K562 (cell line): ENCODE data around the gene ARHGEF4. TPM values are rescaled to one million over a fixed set of nuclear protein-coding genes. Genes with fewer than 3 reads are reported as not detected.

ENCODE experiments used
- ATAC-seq: fragments of 200-7000 bp; cut with Tn5 transposase; 3 replicates; pipeline ENCODE4 v1.9.1; 2020; ENCODE audit warnings: moderate library complexity
- BruUV-seq: library from RNA; stranded (reverse); fragments of 400-500 nt; replicated peaks from 2 replicates; lab custom pipeline; 2021; lab: Mats Ljungman, UMichigan
- CTCF ChIA-PET: fragments of 300-600 bp; formaldehyde crosslinking; extraction: SDS; loops from one replicate; lab custom pipeline; 2021; ENCODE audit warnings: low intra/inter-chr PET ratio; lab: Yijun Ruan, JAX
- POLR2A ChIA-PET: fragments of 300-600, 350-650 bp; sonication (Branson Sonifier 250); formaldehyde crosslinking; extraction: SDS; loops from one replicate; lab custom pipeline; 2021; ENCODE audit warnings: antibody characterized with exemption, inconsistent platforms; lab: Yijun Ruan, JAX
- DNase-seq, 4 experiments: peaks; one replicate each; pipeline versions ENCODE4 v3.0.0 to v3.0.0-alpha.2; 2011 to 2018; ENCODE audit warnings: low spot score in 3 of 4, mixed read lengths in 3 of 4; ENCODE audit errors: extremely low read depth in 1 of 4
- FAIRE-seq: peaks from 2 replicates; lab custom pipeline; 2011; peaks lifted over from hg19 to GRCh38; lab: Jason Lieb, UNC
- H2AFZ ChIP-seq: 2 replicates; pipeline ENCODE4 v1.6.0; 2011; ENCODE audit warnings: low read depth, low read length, control low read depth, inconsistent platforms
- H3K27ac ChIP-seq: fragments of 200-600 bp; 3 replicates; pipeline ENCODE4 v1.8.0; 2011; ENCODE audit warnings: low read depth, mild to moderate bottlenecking, control low read depth, inconsistent platforms, low read length, moderate library complexity, mixed read lengths; ENCODE audit errors: extremely low read depth
- H3K27me3 ChIP-seq, 2 experiments: fragments of 300-600 bp in 1 of 2; 2 replicates in 1 of 2; 3 replicates in 1 of 2; pipeline versions ENCODE4 v1.6.0 to v1.8.0; 2011; ENCODE audit warnings: inconsistent platforms in 2 of 2, low read length in 2 of 2, mild to moderate bottlenecking in 1 of 2, mixed read lengths in 1 of 2, moderate library complexity in 1 of 2; ENCODE audit not compliant: control insufficient read depth in 2 of 2, insufficient read depth in 2 of 2
- H3K36me3 ChIP-seq: fragments of 300-600 bp; 3 replicates; pipeline ENCODE4 v1.8.0; 2011; ENCODE audit warnings: mild to moderate bottlenecking, low read length, inconsistent platforms; ENCODE audit not compliant: control insufficient read depth, insufficient read depth
- H3K4me1 ChIP-seq, 2 experiments: fragments of 200-600 bp in 1 of 2; replicated peaks in 1 of 2; 2 replicates in 1 of 2; 3 replicates in 1 of 2; pipeline versions ENCODE4 v1.5.1 to v1.8.0; 2011; ENCODE audit warnings: inconsistent platforms in 2 of 2, low read length in 2 of 2, mild to moderate bottlenecking in 1 of 2, mixed read lengths in 1 of 2, moderate library complexity in 1 of 2; ENCODE audit not compliant: control insufficient read depth in 2 of 2, insufficient read depth in 2 of 2
- H3K4me2 ChIP-seq: 2 replicates; pipeline ENCODE4 v1.6.1; 2011; ENCODE audit warnings: low read length, control low read depth, inconsistent platforms, mixed read lengths; ENCODE audit not compliant: insufficient read depth
- H3K4me3 ChIP-seq: fragments of 200-600 bp; sonication (generic), shearing (Covaris generic); 2 replicates; pipeline ENCODE4 v1.5.1; 2016; ENCODE audit warnings: control low read depth, inconsistent platforms
- H3K79me2 ChIP-seq: fragments of 200-600 bp; 3 replicates; pipeline ENCODE4 v1.8.0; 2011; ENCODE audit warnings: low read length, inconsistent platforms; ENCODE audit not compliant: control insufficient read depth, insufficient read depth
- H3K9ac ChIP-seq, 2 experiments: 2 replicates each; pipeline versions ENCODE4 v1.6.0 to v1.6.1; 2011; ENCODE audit warnings: low read depth in 2 of 2, low read length in 2 of 2, control low read depth in 1 of 2, inconsistent platforms in 1 of 2, mild to moderate bottlenecking in 1 of 2, mixed read lengths in 1 of 2; ENCODE audit not compliant: insufficient read depth in 1 of 2
- H3K9me1 ChIP-seq: one replicate; pipeline ENCODE4 v1.6.0; 2011; ENCODE audit warnings: inconsistent platforms, mild to moderate bottlenecking, low read length, moderate library complexity; ENCODE audit not compliant: control insufficient read depth, insufficient read depth
- H3K9me3 ChIP-seq: replicated peaks from 2 replicates; pipeline ENCODE4 v1.5.1; 2011; ENCODE audit warnings: low read depth, low read length, inconsistent platforms; ENCODE audit not compliant: control insufficient read depth, insufficient read depth
- H4K20me1 ChIP-seq: replicated peaks from 2 replicates; pipeline ENCODE4 v1.6.1; 2011; ENCODE audit warnings: low read length, inconsistent platforms, mixed read lengths; ENCODE audit not compliant: control insufficient read depth, insufficient read depth
- ZBTB17 ChIP-seq: fragments of 450-650 bp; formaldehyde crosslinking; IDR thresholded peaks from 2 replicates; pipeline ENCODE4 v1.4.0; 2020; ENCODE audit warnings: mild to moderate bottlenecking
- WGBS: fragments of 100-300 bp; shearing (Covaris generic); methylation state at CpG from one replicate; pipeline ENCODE4 v1.1.6; 2016; ENCODE audit warnings: low coverage, mixed read lengths; ENCODE audit not compliant: insufficient coverage; ENCODE audit errors: missing lambda C conversion rate; 5-methylcytosine and 5-hydroxymethylcytosine counted together
- in situ Hi-C: fragments of 300-500 bp; cut with MboI; formaldehyde crosslinking; loops from 4 replicates; pipeline ENCODE4 v1.15.0; 2018; ENCODE audit warnings: inconsistent platforms, mixed read lengths
- intact Hi-C: fragments of 100-400 bp; cut with micrococcal nuclease; formaldehyde crosslinking; loops from 2 replicates; pipeline ENCODE4 v1.14.2; 2022
- polyA plus RNA-seq, 8 experiments: library from polyadenylated mRNA; depleted of rRNA in 4 of 8; stranded (reverse) in 5 of 8; unstranded in 3 of 8; fragments of >200 nt; fragmentation: Nextera tagmentation in 2 of 8; fragmentation: Illumina TruSeq in 1 of 8; extraction: Ambion mirVana in 2 of 8; extraction: Trizol in 1 of 8; gene quantifications; 2 replicates each; pipeline versions ENCODE4 v1.2.1 to v1.2.3, GENCODE V29; 2011 to 2014; ENCODE audit warnings: inconsistent platforms in 1 of 8, missing spikeins in 1 of 8
- total RNA-seq, 7 experiments: library from RNA; depleted of rRNA in 6 of 7; stranded (reverse); fragments of >200 nt in 6 of 7; fragmentation: Illumina TruSeq in 2 of 7; extraction: Trizol in 2 of 7; gene quantifications; 2 replicates each; pipeline versions ENCODE4 v1.2.1 to v1.2.3, GENCODE V29; 2011 to 2021; ENCODE audit warnings: low replicate concordance in 1 of 7
- TF ChIP-seq, protein P1 (sequence below): sonication (generic); formaldehyde crosslinking; IDR thresholded peaks from 2 replicates; pipeline ENCODE4 v1.8.1; 2023; ENCODE audit warnings: mild to moderate bottlenecking, missing genetic modification reagents

The ARHGEF4 gene
- total and polyA plus RNA-seq, 9 of the 15 experiments (the other 6 are each of a cell fraction or from before 2014, with no cell fraction given): not detected

DNA sequence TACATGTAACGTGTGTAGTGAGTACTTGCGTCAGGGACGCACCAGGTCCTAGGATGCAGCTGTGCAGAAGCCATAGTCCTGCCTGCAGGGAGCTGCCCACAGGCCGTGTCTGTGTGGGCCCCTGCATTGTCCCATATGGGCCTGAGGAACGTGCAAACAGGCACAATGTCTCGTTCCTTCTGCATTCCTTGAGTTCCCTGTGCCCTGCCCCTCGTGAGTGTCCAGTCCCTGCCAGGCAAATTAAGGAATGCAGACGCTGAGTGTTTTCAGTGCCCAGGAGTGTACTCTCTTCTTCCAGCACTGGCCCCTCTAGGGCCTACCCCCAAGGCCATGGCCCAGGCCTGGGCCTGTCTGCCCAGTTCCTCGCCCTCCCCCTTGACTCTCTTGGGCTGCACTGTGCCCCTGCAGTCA, 194.7 kb downstream of the ARHGEF4 start:
- CTCF ChIA-PET: no interaction called here
- Histone ChIP-seq H3K4me3 (no peak overlapping the region), H3K9me3 (no peaks in the 10 kb centered on the region), H3K4me2 (no peak overlapping the region), H3K9me1 (no peaks in the 10 kb centered on the region), H4K20me1 (0 out of 2 replicates have a peak, but pooled peaks cover 7% of the 10 kb centered on the region), H3K36me3 (no peaks in the 10 kb centered on the region), H2AFZ (no peak overlapping the region), H3K27ac (no peak overlapping the region), H3K4me1 (no peaks in the 10 kb centered on the region; a peak in 1 of 5 replicates), H3K79me2 (no peaks in the 10 kb centered on the region), H3K27me3 (peaks cover 3 to 44% of the 10 kb centered on the region in 2 experiments; a peak in 4 of 5 replicates), H3K9ac (no peak overlapping the region)
- intact Hi-C loops: loop anchor here (10.0 kb wide), 1 partner anchor 1437 kb away; no protein-coding TSS in a partner anchor
- POLR2A ChIA-PET: interaction anchor here (0.6 to 0.7 kb wide), 2 partner anchors 74 to 303 kb away, joined by 3 to 4 read pairs; partner anchors contain the start of gene PLEKHB2
- in situ Hi-C loops: no loop called here
- FAIRE-seq: no peak
- no TSS peak for BruUV-seq
- ATAC-seq: no peak
- TF ChIP-seq, protein P1, sequence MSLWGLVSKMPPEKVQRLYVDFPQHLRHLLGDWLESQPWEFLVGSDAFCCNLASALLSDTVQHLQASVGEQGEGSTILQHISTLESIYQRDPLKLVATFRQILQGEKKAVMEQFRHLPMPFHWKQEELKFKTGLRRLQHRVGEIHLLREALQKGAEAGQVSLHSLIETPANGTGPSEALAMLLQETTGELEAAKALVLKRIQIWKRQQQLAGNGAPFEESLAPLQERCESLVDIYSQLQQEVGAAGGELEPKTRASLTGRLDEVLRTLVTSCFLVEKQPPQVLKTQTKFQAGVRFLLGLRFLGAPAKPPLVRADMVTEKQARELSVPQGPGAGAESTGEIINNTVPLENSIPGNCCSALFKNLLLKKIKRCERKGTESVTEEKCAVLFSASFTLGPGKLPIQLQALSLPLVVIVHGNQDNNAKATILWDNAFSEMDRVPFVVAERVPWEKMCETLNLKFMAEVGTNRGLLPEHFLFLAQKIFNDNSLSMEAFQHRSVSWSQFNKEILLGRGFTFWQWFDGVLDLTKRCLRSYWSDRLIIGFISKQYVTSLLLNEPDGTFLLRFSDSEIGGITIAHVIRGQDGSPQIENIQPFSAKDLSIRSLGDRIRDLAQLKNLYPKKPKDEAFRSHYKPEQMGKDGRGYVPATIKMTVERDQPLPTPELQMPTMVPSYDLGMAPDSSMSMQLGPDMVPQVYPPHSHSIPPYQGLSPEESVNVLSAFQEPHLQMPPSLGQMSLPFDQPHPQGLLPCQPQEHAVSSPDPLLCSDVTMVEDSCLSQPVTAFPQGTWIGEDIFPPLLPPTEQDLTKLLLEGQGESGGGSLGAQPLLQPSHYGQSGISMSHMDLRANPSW (CRISPR knock-in tag): no peak
- TF ChIP-seq ZBTB17 (CRISPR knock-in tag): no peak
- 3% methylated on average over 9 of the region's 9 CpGs for WGBS
- no peak for DNase-seq
